HepG2 (cell line): Measurements from ENCODE around the gene SLC35D2. TPM values are rescaled to one million over a fixed set of nuclear protein-coding genes. Genes with fewer than 3 reads are reported as not detected.

Experiments used
- ATF2 ChIP-seq: sonication (generic); formaldehyde crosslinking; IDR thresholded peaks from 2 replicates; pipeline ENCODE4 v1.4.0; 2020; ENCODE audit warnings: missing genetic modification reagents
- EED ChIP-seq: sonication (generic); formaldehyde crosslinking; IDR thresholded peaks from 2 replicates; pipeline ENCODE4 v1.5.0; 2020; ENCODE audit warnings: mild to moderate bottlenecking, missing genetic modification reagents
- FOXC1 ChIP-seq: sonication (generic); formaldehyde crosslinking; IDR thresholded peaks from 2 replicates; pipeline ENCODE4 v1.8.0; 2022; ENCODE audit warnings: mild to moderate bottlenecking, missing genetic modification reagents, borderline replicate concordance
- HNF1B ChIP-seq: sonication (generic); formaldehyde crosslinking; IDR thresholded peaks from 2 replicates; pipeline ENCODE4 v1.5.1; 2020; ENCODE audit warnings: mild to moderate bottlenecking, moderate library complexity, missing genetic modification reagents
- MLX ChIP-seq: IDR thresholded peaks from 2 replicates; pipeline ENCODE4 v1.6.1; 2016
- NFKB2 ChIP-seq: sonication (generic); formaldehyde crosslinking; IDR thresholded peaks from 2 replicates; pipeline ENCODE4 v1.4.0; 2020; ENCODE audit warnings: missing genetic modification reagents, borderline replicate concordance
- PAX8 ChIP-seq: sonication (generic); formaldehyde crosslinking; IDR thresholded peaks from 2 replicates; pipeline ENCODE4 v1.8.0; 2022; ENCODE audit warnings: mild to moderate bottlenecking, missing genetic modification reagents, borderline replicate concordance
- REPIN1 ChIP-seq: sonication (generic); formaldehyde crosslinking; IDR thresholded peaks from 2 replicates; pipeline ENCODE4 v1.8.0; 2022; ENCODE audit warnings: missing genetic modification reagents, low read depth, mild to moderate bottlenecking, borderline replicate concordance
- REXO4 ChIP-seq: sonication (generic); formaldehyde crosslinking; IDR thresholded peaks from 2 replicates; pipeline ENCODE4 v1.8.0; 2022; ENCODE audit warnings: missing genetic modification reagents, mild to moderate bottlenecking, borderline replicate concordance
- SKI ChIP-seq: fragments of 450-650 bp; IDR thresholded peaks from one replicate; pipeline ENCODE4 v1.6.1; 2018; ENCODE audit warnings: mild to moderate bottlenecking; ENCODE audit not compliant: partially characterized antibody
- TEF ChIP-seq: sonication (generic); formaldehyde crosslinking; IDR thresholded peaks from 2 replicates; pipeline ENCODE4 v1.5.0; 2020; ENCODE audit warnings: missing genetic modification reagents
- THAP9 ChIP-seq: sonication (generic); formaldehyde crosslinking; IDR thresholded peaks from 2 replicates; pipeline ENCODE4; 2020; ENCODE audit warnings: missing genetic modification reagents, mild to moderate bottlenecking, borderline replicate concordance
- ZBTB3 ChIP-seq: sonication (generic); formaldehyde crosslinking; IDR thresholded peaks from 2 replicates; pipeline ENCODE4 v1.4.0; 2020; ENCODE audit warnings: low read depth, mild to moderate bottlenecking, moderate library complexity, missing genetic modification reagents, borderline replicate concordance
- ZNF563 ChIP-seq: sonication (generic); formaldehyde crosslinking; IDR thresholded peaks from 2 replicates; pipeline ENCODE4 v1.8.0; 2022; ENCODE audit warnings: mild to moderate bottlenecking, moderate library complexity, missing genetic modification reagents
- ZXDC ChIP-seq: sonication (generic); formaldehyde crosslinking; IDR thresholded peaks from 2 replicates; pipeline ENCODE4 v1.5.0; 2020; ENCODE audit warnings: mild to moderate bottlenecking, missing genetic modification reagents
- polyA plus RNA-seq, 8 experiments: library from polyadenylated mRNA; depleted of rRNA in 3 of 8; stranded (reverse) in 7 of 8; unstranded in 1 of 8; fragments of >200 nt; fragmentation: Illumina TruSeq in 4 of 8; extraction: Trizol in 4 of 8; gene quantifications; 2 replicates each; pipeline versions ENCODE4 v1.2.1 to v1.2.3, GENCODE V29; 2011 to 2016; ENCODE audit warnings: low read depth in 4 of 8, missing spikeins in 1 of 8, mixed read lengths in 1 of 8; ENCODE audit not compliant: insufficient read depth in 1 of 8
- total RNA-seq, 5 experiments: library from RNA; depleted of rRNA; stranded (reverse); fragments of >200 nt; fragmentation: Illumina TruSeq; extraction: Trizol; gene quantifications; 2 replicates each; pipeline ENCODE4 v1.2.3, GENCODE V29; 2016; ENCODE audit warnings: low read depth in 1 of 5

The SLC35D2 gene
- total and polyA plus RNA-seq, 2 of the 13 experiments (the other 11 are each of a cell fraction or from before 2014, with no cell fraction given) = 96.2 to 103 TPM

- TF ChIP-seq ATF2 (CRISPR knock-in tag) (peak; percentile 82), THAP9 (peak; percentile 44; the same call in 1 of the 2 replicates), REPIN1 (CRISPR knock-in tag) (peak; percentile 81), FOXC1 (peak; percentile 88), ZXDC (CRISPR knock-in tag) (no peak), NFKB2 (CRISPR knock-in tag) (peak; percentile 23; the same call in 1 of the 2 replicates), EED (CRISPR knock-in tag) (peak; percentile 57; the same call in 1 of the 2 replicates), SKI (peak; percentile 65), ZBTB3 (CRISPR knock-in tag) (peak; percentile 92), ZNF563 (CRISPR knock-in tag) (0 out of 2 replicates have a peak, but pooled peaks have one; percentile 47), HNF1B (CRISPR knock-in tag) (peak; percentile 83), MLX (CRISPR knock-in tag) (peak; percentile 79; the same call in 1 of the 2 replicates), PAX8 (CRISPR knock-in tag) (peak; percentile 82; the same call in 1 of the 2 replicates), TEF (CRISPR knock-in tag) (no peak), REXO4 (CRISPR knock-in tag) (no peak)
Observed at GRCh38 chr9:96417051-96417586, 33.6 kb upstream of the SLC35D2 start (continued).
